ENCODE measurements around the gene PPFIA1. TPM values are rescaled to one million over a fixed set of nuclear protein-coding genes. Genes with fewer than 3 reads are reported as not detected.
A peak's percentile ranks its signal among the peaks of the same experiment; 100 is the strongest.

The PPFIA1 gene
- total RNA-seq, 1 donor from 2014 or later, result 29.3 TPM

DNA sequence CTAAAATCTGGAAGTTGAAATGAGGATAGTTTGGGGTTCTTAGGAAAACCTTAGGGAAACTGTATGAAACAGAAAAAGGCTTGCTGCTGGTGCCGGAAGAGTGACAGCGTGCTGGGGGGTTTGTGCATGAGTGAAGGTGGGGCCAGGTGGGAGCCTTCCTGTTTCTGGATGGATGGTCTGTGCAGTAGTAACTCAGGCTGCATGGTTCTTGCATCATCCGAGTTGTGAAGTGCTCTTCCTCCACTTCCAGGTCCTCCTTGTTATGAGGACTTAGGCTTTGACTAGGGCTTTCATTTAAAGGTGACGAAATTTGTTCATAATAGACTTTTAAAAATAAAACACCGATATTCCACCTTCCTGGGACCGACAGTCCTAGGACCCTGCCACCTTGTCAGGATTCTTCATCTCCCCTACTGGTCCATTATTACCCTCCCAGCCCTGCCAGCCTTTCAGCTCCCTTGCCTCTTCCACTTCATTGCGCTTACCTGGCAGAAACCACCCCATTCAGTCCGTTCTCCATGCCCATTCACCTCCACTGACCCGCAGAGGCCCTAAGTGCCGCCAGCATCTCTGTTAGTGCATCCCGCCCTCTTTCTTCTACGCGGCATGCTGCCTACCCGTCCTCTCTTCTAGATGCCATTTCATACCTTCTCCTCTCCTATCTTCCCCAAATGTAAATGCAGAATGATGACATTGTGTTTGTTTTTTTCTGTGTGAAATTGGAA lies 47.3 kb downstream of the PPFIA1 start:
- no peak for DNase-seq (ENCODE audit: low spot score in 2 of 2)
- Histone ChIP-seq H3K9me3 (no peaks in the 10 kb centered on the region), H3K27me3 (no peaks in the 10 kb centered on the region), H3K36me3 (peaks cover 0 to 17% of the 10 kb centered on the region in 2 donors), H3K4me1 (no peaks in the 10 kb centered on the region), H3K27ac (no peak overlapping the region), H3K4me3 (no peak overlapping the region)
- intact Hi-C loops (cut with DNase I), result no loop called here
- TF ChIP-seq, protein P1, sequence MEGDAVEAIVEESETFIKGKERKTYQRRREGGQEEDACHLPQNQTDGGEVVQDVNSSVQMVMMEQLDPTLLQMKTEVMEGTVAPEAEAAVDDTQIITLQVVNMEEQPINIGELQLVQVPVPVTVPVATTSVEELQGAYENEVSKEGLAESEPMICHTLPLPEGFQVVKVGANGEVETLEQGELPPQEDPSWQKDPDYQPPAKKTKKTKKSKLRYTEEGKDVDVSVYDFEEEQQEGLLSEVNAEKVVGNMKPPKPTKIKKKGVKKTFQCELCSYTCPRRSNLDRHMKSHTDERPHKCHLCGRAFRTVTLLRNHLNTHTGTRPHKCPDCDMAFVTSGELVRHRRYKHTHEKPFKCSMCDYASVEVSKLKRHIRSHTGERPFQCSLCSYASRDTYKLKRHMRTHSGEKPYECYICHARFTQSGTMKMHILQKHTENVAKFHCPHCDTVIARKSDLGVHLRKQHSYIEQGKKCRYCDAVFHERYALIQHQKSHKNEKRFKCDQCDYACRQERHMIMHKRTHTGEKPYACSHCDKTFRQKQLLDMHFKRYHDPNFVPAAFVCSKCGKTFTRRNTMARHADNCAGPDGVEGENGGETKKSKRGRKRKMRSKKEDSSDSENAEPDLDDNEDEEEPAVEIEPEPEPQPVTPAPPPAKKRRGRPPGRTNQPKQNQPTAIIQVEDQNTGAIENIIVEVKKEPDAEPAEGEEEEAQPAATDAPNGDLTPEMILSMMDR (IDR thresholded peaks at IDR 0.05), result no peak

DNA sequence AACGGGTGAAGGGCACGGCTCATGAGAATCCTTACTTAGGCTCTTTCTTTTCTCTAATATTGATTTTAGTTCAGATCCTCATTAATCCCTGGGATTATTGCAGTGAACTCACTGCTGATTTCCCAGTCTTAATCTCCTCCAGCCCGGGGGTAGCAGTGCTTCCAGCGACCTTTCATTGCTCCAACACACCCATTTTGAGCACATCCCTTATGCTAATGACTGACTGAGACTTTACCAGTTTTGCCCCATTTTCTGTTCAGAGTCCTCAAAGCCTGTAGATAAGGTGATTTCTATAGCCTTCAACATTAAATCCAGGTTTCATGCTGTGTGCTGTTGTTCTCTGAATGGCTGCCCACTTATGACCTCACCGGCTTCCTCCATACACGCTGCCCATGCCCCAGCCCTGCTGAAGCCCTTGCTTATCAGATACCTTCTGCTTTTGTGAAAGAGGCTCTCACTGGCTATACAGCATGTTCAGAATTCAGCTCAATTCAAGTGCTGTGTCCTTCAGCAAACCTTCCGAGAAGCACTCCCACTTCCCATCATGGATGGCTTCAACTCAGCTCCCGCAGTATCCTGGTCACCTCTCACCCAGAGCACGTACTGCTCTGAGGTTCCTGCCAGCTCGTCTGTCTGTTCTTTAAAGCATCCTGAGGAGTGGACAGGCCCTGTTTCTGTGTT lies 49.0 kb downstream of the PPFIA1 start:
- TF ChIP-seq, protein P1 (IDR thresholded peaks at IDR 0.05), result no peak
- Histone ChIP-seq H3K4me1 (no peaks in the 10 kb centered on the region), H3K36me3 (peaks cover 0 to 18% of the 10 kb centered on the region in 2 donors), H3K27me3 (no peaks in the 10 kb centered on the region), H3K27ac (no peak overlapping the region), H3K4me3 (no peak overlapping the region), H3K9me3 (no peaks in the 10 kb centered on the region)
- intact Hi-C loops (cut with DNase I), result no loop called here
- no peak for DNase-seq (ENCODE audit: low spot score in 2 of 2)

DNA sequence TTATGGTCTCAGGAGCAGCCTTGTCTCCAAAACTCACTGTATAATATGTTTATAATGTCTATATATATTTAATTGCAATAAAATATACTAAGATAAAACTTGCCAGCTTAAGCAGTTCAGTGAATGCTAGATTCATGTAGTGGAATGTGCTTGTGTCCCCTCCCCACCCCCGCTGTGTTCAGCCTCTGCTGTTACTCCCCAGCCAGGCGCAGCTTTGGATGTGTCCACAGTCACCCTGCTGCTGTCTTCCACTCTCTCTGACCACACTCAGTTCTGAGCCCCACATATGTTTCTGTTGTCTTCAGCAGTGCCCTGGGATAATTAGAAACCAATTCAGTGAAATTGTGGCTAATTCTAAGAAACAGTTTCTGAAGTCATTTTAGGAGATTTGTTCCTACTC lies 52.2 kb downstream of the PPFIA1 start:
- no peaks in the 10 kb centered on the region for H3K27me3 ChIP-seq
- TF ChIP-seq, protein P1 (IDR thresholded peaks at IDR 0.05), result no peak
- no peaks in the 10 kb centered on the region for H3K9me3 ChIP-seq
- H3K4me1 ChIP-seq, result no peaks in the 10 kb centered on the region
- intact Hi-C loops (cut with DNase I), result no loop called here
- H3K36me3 ChIP-seq, result peaks cover 7 to 32% of the 10 kb centered on the region in 2 donors
- no peak overlapping the region for H3K27ac ChIP-seq
- no peak for DNase-seq (ENCODE audit: low spot score in 2 of 2)
- no peak overlapping the region for H3K4me3 ChIP-seq

DNA sequence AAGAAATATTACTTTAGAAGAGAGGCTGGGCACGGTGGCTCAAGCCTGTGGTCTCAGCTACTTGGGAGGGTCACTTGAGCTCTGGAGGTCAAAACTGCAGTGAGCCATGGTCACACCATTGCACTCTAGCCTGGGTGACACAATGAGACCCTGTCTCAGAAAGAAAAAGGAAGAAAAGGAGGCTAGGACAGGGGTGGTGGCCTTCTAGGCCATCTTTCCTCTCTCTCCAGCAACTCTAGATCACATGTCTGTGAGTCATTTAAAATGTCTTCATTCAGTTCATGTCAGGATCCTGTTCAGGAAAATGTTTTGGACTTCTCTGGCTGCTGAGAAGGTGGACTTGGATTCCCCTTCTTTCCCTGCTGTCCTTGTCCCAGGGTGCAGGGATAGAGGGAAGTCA lies 53.3 kb downstream of the PPFIA1 start:
- H3K27ac ChIP-seq, result peak overlapping the region in 1 of 2 donors; percentile 46
- TF ChIP-seq, protein P1 (IDR thresholded peaks at IDR 0.05), result no peak
- intact Hi-C loops (cut with DNase I), result no loop called here
- H3K4me1 ChIP-seq, result no peaks in the 10 kb centered on the region
- no peak for DNase-seq (ENCODE audit: low spot score in 2 of 2)
- no peaks in the 10 kb centered on the region for H3K9me3 ChIP-seq
- H3K27me3 ChIP-seq, result no peaks in the 10 kb centered on the region
- H3K4me3 ChIP-seq, result no peak overlapping the region
- H3K36me3 ChIP-seq, result peaks cover 7 to 43% of the 10 kb centered on the region in 2 donors

DNA sequence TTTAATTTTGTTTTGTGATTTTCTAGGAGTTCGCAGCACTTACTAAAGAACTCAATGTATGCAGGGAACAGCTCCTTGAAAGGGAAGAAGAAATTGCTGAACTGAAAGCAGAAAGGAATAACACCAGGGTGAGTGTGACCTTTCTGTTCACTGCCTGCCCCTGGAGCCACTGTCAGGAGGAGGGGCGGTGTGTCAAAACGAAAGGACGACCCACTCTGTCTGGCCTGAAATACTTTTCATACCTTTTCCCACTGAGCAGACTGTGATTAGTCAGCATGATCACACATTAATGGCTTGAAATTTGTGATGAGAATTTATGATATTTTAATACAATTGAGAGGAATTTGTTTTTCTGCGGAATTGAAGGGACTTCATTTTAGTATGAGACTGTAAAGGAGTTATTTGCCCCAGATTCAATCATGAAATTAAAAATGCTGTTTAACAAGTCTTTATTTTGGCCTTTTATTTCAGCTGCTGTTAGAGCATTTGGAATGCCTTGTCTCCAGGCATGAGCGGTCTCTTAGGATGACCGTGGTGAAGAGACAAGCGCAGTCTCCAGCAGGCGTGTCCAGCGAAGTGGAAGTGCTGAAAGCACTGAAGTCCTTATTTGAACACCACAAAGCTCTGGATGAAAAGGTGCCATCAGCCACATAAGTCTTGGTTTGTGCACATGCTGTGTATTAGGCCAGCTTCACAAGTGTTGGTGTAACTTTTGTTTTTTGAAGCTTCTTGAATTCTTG lies 54.1 kb downstream of the PPFIA1 start:
- no peaks in the 10 kb centered on the region for H3K4me1 ChIP-seq
- TF ChIP-seq, protein P1 (IDR thresholded peaks at IDR 0.05), result no peak
- intact Hi-C loops (cut with DNase I), result no loop called here
- H3K27me3 ChIP-seq, result no peaks in the 10 kb centered on the region
- peaks cover 7 to 50% of the 10 kb centered on the region in 2 donors for H3K36me3 ChIP-seq
- peak overlapping the region in 1 of 2 donors; percentile 46 for H3K27ac ChIP-seq
- H3K4me3 ChIP-seq, result no peak overlapping the region
- H3K9me3 ChIP-seq, result no peaks in the 10 kb centered on the region
- no peak for DNase-seq (ENCODE audit: low spot score in 2 of 2)
